Umbilical cord (tissue), 2 donors: Measurements from ENCODE around the gene AAMDC. TPM values are rescaled to one million over a fixed set of nuclear protein-coding genes. Genes with fewer than 3 reads are reported as not detected.

Experiments used
- DNase-seq: peaks from one replicate; pipeline ENCODE4 v3.0.0-alpha.2; 2015; ENCODE audit warnings: low spot score
- total RNA-seq: library from RNA; depleted of rRNA; stranded (reverse); fragments of >200 nt; gene quantifications from one replicate; pipeline ENCODE4 v1.2.3, GENCODE V29; 2014; ENCODE audit warnings: low replicate concordance; ENCODE audit not compliant: insufficient read depth

Gene AAMDC
- total RNA-seq = 16.1 TPM

- peak; percentile 100 for DNase-seq
Measured at GRCh38 chr11:77820565-77821348, at the start of gene AAMDC, which contains the start of gene RSF1. AAMDC (plus strand) TSS chr11:77821144; CDS start chr11:77842497, 21,353 bp downstream. RSF1 (minus strand) TSS chr11:77820722; CDS start chr11:77820714, 8 bp downstream.

GRCh38 chr11:77775936-77776335, 45.0 kb upstream of the AAMDC start:
- no peak for DNase-seq

GRCh38 chr11:77776455-77776854, 44.5 kb upstream of the AAMDC start:
- no peak for DNase-seq

GRCh38 chr11:77778118-77778517, 42.8 kb upstream of the AAMDC start:
- no peak for DNase-seq

GRCh38 chr11:77778549-77778948, 42.4 kb upstream of the AAMDC start:
- DNase-seq = no peak

GRCh38 chr11:77779935-77780334, 41.0 kb upstream of the AAMDC start:
- peak; percentile 22 for DNase-seq

- no peak for DNase-seq
Measured at GRCh38 chr11:77783025-77783424, 37.9 kb upstream of the AAMDC start.

GRCh38 chr11:77784572-77784971, 36.4 kb upstream of the AAMDC start:
- no peak for DNase-seq

- DNase-seq = no peak
Measured at GRCh38 chr11:77789061-77789730, 31.7 kb upstream of the AAMDC start.

- no peak for DNase-seq
Measured at GRCh38 chr11:77789731-77790476, 31.0 kb upstream of the AAMDC start.

GRCh38 chr11:77791301-77791700, 29.6 kb upstream of the AAMDC start:
- no peak for DNase-seq

- no peak for DNase-seq
Measured at GRCh38 chr11:77793972-77794371, 27.0 kb upstream of the AAMDC start.

GRCh38 chr11:77799338-77799737, 21.6 kb upstream of the AAMDC start:
- DNase-seq = no peak

- no peak for DNase-seq
Measured at GRCh38 chr11:77800449-77800848, 20.5 kb upstream of the AAMDC start.

GRCh38 chr11:77801477-77801876, 19.5 kb upstream of the AAMDC start:
- no peak for DNase-seq

- DNase-seq = no peak
Measured at GRCh38 chr11:77806415-77806814, 14.5 kb upstream of the AAMDC start.

GRCh38 chr11:77806993-77807392, 14.0 kb upstream of the AAMDC start:
- DNase-seq = no peak

GRCh38 chr11:77813256-77813655, 7.7 kb upstream of the AAMDC start:
- no peak for DNase-seq

- DNase-seq = no peak
Measured at GRCh38 chr11:77814848-77815247, 6.1 kb upstream of the AAMDC start.

- no peak for DNase-seq
Measured at GRCh38 chr11:77815459-77815858, 5.5 kb upstream of the AAMDC start.

- peak; percentile 94 for DNase-seq
Measured at GRCh38 chr11:77819411-77819920, 1.5 kb upstream of the AAMDC start.
